ENCODE measurements around the gene MAP4K3. TPM values are rescaled to one million over a fixed set of nuclear protein-coding genes. Genes with fewer than 3 reads are reported as not detected.

MAP4K3 gene
- total RNA-seq, 1 experiment from 2014 or later = 21.4 TPM

DNA sequence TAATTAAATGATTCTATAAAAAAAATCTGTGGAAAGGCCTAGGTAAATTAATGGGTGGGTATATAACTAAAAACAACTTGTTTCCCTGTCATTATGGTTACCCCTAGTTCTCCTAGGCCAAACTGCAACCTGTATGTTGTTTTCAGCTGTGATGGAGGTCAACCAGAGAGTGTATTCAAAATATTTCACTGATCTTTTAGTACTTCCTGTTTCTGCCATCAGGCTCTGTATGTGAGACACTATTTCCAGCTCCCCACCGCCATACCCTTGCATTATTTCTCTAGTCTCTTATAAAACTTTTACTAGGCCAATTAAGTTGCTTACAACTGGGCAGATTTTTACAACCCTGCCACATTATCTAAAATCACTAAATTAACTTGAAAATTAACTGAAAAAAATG lies 172.4 kb downstream of the MAP4K3 start (continued):
- TF ChIP-seq, protein P1, sequence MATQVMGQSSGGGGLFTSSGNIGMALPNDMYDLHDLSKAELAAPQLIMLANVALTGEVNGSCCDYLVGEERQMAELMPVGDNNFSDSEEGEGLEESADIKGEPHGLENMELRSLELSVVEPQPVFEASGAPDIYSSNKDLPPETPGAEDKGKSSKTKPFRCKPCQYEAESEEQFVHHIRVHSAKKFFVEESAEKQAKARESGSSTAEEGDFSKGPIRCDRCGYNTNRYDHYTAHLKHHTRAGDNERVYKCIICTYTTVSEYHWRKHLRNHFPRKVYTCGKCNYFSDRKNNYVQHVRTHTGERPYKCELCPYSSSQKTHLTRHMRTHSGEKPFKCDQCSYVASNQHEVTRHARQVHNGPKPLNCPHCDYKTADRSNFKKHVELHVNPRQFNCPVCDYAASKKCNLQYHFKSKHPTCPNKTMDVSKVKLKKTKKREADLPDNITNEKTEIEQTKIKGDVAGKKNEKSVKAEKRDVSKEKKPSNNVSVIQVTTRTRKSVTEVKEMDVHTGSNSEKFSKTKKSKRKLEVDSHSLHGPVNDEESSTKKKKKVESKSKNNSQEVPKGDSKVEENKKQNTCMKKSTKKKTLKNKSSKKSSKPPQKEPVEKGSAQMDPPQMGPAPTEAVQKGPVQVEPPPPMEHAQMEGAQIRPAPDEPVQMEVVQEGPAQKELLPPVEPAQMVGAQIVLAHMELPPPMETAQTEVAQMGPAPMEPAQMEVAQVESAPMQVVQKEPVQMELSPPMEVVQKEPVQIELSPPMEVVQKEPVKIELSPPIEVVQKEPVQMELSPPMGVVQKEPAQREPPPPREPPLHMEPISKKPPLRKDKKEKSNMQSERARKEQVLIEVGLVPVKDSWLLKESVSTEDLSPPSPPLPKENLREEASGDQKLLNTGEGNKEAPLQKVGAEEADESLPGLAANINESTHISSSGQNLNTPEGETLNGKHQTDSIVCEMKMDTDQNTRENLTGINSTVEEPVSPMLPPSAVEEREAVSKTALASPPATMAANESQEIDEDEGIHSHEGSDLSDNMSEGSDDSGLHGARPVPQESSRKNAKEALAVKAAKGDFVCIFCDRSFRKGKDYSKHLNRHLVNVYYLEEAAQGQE (IDR thresholded peaks at IDR 0.05; ENCODE audit: low read depth) = no peak
- TF ChIP-seq EGR1 (IDR thresholded peaks at IDR 0.05; ENCODE audit: low read depth) = no peak
- TF ChIP-seq, protein P2, sequence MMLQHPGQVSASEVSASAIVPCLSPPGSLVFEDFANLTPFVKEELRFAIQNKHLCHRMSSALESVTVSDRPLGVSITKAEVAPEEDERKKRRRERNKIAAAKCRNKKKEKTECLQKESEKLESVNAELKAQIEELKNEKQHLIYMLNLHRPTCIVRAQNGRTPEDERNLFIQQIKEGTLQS (IDR thresholded peaks at IDR 0.05) = no peak
- TF ChIP-seq CBX3 (IDR thresholded peaks at IDR 0.05; ENCODE audit: low read depth) = no peak

DNA sequence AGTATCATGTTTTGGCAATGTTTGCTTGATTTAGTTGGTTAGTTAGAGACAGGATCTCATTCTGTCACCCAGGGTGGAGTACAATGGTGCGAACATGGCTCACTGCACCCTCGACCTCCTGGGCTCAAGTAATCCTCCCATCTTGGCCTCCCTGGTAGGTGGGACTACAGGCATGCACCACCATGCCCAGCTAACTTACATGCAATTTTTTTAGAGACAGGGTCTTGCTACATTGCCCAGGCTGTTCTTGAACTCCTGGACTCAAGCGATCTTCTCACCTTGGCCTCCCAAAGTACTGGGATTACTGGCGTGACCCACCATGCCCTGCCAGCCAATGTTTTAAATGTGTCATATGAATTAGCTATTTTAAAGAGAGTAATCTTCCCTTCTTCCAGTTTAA lies 177.0 kb downstream of the MAP4K3 start:
- H3K4me2 ChIP-seq (ENCODE audit: low read length) = no peak overlapping the region
- no peak overlapping the region for H3K4me3 ChIP-seq (replicated peaks in 1 of 2; ENCODE audit: low read depth in 1 of 2, low read length in 2 of 2)
- CTCF ChIA-PET = no interaction called here
- RAD21 ChIA-PET (ENCODE audit: low non-redundant PET in 1 of 2, low total read pairs in 2 of 2, uncharacterized antibody in 2 of 2, unreplicated experiment in 2 of 2) = no interaction called here
- H3K36me3 ChIP-seq (ENCODE audit: control insufficient read depth in 1 of 2, insufficient read depth in 2 of 2, low read length in 2 of 2) = peaks cover 0 to 2% of the 10 kb centered on the region in 2 experiments; a peak in 1 of 4 replicates
- intact Hi-C loops (cut with micrococcal nuclease) = no loop called here
- ATAC-seq (no peak), DNase-seq (ENCODE audit: low read depth, low spot score) (no peak)
- H3K27me3 ChIP-seq (ENCODE audit: insufficient read depth, low read length) = no peaks in the 10 kb centered on the region
- no peaks in the 10 kb centered on the region for H3K9me2 ChIP-seq (ENCODE audit: insufficient read depth)
- no peak overlapping the region for H2AFZ ChIP-seq (ENCODE audit: low read depth, low read length, poor library complexity, severe bottlenecking)
- POLR2A ChIA-PET = no interaction called here
- H3K79me2 ChIP-seq (ENCODE audit: insufficient read depth, low read length) = no peaks in the 10 kb centered on the region
- TF ChIP-seq ZFX (IDR thresholded peaks at IDR 0.05) (no peak), POLR2AphosphoS5 (IDR thresholded peaks at IDR 0.05; ENCODE audit: low read depth, low read length) (no peak), ZNF274 (IDR thresholded peaks at IDR 0.05; ENCODE audit: low read depth, low read length) (no peak), TCF7L2 (IDR thresholded peaks at IDR 0.05; ENCODE audit: borderline replicate concordance, extremely low read depth, insufficient read depth, insufficient read length) (no peak), EZH2phosphoT487 (IDR thresholded peaks at IDR 0.05; ENCODE audit: borderline replicate concordance) (no peak), POLR2A (IDR thresholded peaks at IDR 0.05; ENCODE audit: borderline replicate concordance, extremely low read depth, insufficient read depth, insufficient read length) (no peak), SP1 (IDR thresholded peaks at IDR 0.05; ENCODE audit: low read depth) (no peak), YY1 (IDR thresholded peaks at IDR 0.05; ENCODE audit: extremely low read depth, insufficient replicate concordance, low read depth, low read length) (no peak), EZH2 (IDR thresholded peaks at IDR 0.05) (no peak), CEBPB (IDR thresholded peaks at IDR 0.05; ENCODE audit: low read depth) (no peak)
- TF ChIP-seq, protein P3, sequence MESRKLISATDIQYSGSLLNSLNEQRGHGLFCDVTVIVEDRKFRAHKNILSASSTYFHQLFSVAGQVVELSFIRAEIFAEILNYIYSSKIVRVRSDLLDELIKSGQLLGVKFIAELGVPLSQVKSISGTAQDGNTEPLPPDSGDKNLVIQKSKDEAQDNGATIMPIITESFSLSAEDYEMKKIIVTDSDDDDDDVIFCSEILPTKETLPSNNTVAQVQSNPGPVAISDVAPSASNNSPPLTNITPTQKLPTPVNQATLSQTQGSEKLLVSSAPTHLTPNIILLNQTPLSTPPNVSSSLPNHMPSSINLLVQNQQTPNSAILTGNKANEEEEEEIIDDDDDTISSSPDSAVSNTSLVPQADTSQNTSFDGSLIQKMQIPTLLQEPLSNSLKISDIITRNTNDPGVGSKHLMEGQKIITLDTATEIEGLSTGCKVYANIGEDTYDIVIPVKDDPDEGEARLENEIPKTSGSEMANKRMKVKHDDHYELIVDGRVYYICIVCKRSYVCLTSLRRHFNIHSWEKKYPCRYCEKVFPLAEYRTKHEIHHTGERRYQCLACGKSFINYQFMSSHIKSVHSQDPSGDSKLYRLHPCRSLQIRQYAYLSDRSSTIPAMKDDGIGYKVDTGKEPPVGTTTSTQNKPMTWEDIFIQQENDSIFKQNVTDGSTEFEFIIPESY (IDR thresholded peaks at IDR 0.05; ENCODE audit: extremely low read depth, insufficient replicate concordance, low read length) = no peak
- TF ChIP-seq, protein P4, sequence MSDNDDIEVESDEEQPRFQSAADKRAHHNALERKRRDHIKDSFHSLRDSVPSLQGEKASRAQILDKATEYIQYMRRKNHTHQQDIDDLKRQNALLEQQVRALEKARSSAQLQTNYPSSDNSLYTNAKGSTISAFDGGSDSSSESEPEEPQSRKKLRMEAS (IDR thresholded peaks at IDR 0.05) = no peak
- no peaks in the 10 kb centered on the region for H3K9me3 ChIP-seq (ENCODE audit: control insufficient read depth in 1 of 2, insufficient read depth in 1 of 2, low read depth in 1 of 2, low read length in 2 of 2)
- H3K27ac ChIP-seq (ENCODE audit: low read depth, low read length) = no peak overlapping the region
- no peak overlapping the region for H3K9ac ChIP-seq (ENCODE audit: low read length)
- BruUV-seq (replicated peaks) = no TSS peak
- no peaks in the 10 kb centered on the region for H4K20me1 ChIP-seq (ENCODE audit: insufficient read depth)
- no peaks in the 10 kb centered on the region for H3K4me1 ChIP-seq (ENCODE audit: control insufficient read depth in 1 of 2, insufficient read depth in 2 of 2, low read length in 2 of 2)
